Daoy (cell line): ENCODE results near the gene TMEM214. TPM values are rescaled to one million over a fixed set of nuclear protein-coding genes. Genes with fewer than 3 reads are reported as not detected.
"Not testable (repeated sequence)": the region's sequence is repeated elsewhere in the genome, so short reads cannot be mapped to it uniquely, and the experiment has no call there.

Experiments used
- DNase-seq: peaks from one replicate; pipeline ENCODE4 v3.0.0-alpha.2; 2015; ENCODE audit warnings: low read depth
- total RNA-seq: library from RNA; depleted of rRNA; stranded (reverse); fragments of >200 nt; shearing (Covaris generic); gene quantifications from 2 replicates; pipeline ENCODE4 v1.2.3, GENCODE V29; 2014

Gene TMEM214
- total RNA-seq, 1 experiment from 2014 or later = 42.7 TPM

DNA sequence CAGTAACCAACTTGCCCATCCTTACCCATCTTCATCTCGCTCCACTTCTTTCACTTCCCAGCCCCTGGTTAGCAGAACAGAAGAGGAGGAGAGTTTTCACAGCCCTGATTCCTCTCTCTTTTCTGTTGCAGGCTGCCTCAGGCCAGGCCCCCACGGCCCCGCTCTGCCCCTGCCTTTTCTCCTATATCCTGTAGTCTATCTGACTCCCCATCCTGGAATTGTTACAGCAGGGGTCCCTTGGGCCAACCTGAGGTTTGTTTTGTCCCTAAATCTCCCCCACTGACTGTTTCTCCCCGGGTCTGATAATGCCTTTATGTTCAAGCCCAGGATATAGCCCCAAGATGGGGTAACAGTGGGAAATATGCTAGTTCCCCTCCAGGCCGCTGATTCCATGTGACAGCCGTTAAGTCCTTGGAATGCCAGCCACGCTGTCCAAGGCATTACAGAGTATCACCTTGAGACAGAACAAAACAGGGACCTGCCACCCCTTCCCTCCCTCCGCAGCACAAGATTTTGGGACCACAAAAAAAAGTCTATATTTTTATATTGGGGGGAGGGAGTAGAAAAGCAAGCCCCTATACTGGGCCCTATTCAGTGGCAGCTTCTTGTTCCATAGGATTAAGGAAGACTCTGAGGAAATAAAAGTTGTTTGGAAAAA is 37.3 kb downstream of the TMEM214 start:
- no peak for DNase-seq

DNA sequence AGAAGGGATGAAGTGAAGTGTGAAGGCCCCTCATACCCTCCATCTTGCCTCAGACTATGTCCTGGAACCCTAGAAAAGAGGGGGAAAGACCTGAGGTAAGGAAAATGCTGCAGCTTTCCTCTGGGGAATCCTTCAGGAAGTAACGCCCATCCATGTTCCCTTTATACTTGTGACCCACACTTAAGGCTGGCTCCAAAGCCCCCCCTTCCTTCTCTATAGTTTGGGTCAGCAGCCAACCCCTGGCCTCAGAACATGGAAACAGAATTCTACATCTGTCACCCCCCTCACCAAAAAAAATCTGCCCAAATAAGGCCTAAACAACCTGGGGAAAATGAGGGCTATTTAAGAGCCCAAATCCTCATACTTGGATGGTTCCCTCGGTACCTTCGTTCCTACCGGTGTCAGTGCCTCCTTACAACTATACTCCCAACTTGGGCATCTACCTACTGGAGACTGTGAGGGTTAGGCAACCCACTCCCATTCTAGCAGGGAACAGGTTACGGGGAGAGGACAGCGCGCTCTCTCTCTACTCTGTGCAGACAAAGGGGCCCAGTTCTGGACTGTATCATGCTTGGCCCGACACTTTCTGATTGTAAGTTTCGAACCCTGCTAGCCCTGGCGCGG is 38.0 kb downstream of the TMEM214 start:
- no peak for DNase-seq

DNA sequence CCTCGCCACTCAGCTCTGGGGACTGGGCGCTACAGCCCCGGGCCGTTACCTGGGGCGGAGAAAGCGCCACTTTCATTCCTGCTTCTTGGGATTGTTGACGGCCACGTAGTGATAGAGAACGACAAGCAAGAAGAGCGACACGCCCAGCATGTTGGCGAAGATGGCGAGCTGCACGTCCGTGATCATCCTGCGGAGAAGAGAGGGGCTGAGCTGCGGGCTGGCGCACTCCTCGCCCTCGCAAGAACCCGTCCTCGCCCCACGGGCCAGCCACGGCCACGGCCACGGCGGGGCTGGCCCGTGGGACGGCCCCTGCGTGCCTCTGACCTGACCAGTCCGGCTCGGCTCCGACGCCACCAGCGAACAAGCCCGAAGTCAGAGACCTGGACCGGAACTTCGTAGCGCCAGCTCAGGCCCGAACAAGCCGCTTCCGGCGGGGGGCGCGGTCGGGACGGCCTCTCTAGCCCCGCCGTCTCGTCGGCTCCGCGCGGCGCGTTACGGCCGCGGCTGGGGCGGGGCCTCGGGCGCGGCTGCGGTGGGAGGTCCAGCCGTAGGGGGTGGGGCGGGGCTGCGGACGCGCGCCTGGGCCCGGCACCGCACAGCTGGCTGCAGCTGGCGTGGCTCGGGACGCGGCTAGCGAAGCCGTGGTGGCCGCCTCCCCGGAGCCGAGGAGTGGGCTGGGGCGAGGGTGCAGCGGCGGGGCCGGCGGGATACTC is 38.7 kb downstream of the TMEM214 start, which contains the start of gene OST4:
TSS of gene OST4 (minus strand) at position 378 of the 713 bp plus-strand sequence.
- DNase-seq = peak; percentile 98

DNA sequence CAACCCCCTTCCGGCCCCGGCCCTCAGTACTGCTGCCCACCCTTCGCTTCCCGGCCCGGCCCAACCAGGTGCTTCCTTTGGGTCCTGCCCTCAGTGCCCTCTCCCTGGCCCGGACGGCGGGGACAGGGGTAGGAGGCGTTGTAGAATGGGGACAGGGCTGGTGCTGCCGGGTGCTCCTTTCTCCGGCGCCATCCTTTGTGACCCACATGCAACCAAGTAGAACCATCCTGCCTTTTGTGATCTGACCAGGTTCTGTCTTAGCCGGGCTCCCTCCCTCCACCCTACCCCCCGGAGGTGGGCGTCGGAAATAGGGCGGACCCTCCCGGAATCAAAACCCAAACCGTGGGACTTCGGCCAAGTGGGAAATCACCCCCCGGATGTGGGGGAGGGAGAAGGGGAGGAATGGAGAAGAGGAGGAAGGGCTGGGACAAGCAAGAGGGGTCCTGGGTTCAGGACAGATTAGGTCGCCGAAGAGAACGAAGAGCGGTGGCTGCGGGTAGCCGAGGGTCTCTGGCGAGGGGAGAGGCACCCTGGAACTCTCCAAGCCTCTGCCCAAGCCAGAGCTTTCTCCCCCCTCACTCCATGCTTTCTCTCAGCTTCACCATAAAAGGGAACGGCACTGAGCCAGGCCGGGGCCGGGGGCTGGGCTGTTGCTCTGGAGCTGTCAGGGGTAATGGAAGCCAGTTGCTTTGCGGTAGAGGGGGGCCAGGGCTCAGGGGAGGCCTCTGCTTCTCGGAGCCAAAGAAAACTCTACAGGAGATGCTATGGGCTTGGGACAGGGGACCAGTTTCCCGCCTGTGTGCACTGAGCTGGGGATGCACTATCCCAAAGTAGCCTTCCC is 39.4 kb downstream of the TMEM214 start:
- peak; percentile 70 for DNase-seq

DNA sequence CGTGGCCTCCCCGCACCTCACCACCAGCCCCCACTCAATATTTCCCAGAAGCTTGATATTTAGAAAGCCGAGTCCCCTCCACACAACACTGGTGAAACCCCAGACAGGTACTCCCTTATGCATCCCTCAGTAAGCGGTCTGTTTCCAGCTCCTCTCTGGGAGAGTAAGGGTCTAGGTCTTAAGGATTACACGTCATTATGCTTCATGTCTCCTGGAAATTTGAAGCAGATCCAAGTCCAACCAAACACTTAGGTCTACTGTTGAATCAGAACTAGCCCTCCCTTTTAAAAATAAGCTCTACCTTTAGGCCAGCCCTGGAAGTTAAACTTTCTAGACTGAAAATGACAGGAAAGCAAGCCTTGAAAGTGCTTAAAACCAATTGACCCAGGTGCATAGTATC is 40.2 kb downstream of the TMEM214 start:
- DNase-seq = no peak

DNA sequence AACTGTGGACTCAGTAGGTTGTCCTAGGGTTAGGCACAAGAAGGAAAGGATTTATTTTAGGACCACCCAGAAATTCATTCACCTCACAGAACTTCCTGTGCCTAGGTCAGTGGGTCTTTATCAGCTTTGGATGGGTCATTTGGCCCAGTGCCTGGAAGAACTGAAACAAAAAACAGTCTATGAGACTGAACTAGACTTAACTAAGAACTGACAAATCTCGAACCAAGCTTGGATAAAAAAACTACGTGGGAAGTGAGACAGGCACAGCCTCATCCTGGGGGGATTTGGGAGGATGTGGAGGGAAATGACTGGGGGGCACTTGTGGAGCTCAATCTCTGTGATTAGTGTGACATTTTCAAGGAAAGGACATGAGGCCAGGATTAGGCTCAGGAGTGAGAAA is 41.0 kb downstream of the TMEM214 start:
- no peak for DNase-seq

DNA sequence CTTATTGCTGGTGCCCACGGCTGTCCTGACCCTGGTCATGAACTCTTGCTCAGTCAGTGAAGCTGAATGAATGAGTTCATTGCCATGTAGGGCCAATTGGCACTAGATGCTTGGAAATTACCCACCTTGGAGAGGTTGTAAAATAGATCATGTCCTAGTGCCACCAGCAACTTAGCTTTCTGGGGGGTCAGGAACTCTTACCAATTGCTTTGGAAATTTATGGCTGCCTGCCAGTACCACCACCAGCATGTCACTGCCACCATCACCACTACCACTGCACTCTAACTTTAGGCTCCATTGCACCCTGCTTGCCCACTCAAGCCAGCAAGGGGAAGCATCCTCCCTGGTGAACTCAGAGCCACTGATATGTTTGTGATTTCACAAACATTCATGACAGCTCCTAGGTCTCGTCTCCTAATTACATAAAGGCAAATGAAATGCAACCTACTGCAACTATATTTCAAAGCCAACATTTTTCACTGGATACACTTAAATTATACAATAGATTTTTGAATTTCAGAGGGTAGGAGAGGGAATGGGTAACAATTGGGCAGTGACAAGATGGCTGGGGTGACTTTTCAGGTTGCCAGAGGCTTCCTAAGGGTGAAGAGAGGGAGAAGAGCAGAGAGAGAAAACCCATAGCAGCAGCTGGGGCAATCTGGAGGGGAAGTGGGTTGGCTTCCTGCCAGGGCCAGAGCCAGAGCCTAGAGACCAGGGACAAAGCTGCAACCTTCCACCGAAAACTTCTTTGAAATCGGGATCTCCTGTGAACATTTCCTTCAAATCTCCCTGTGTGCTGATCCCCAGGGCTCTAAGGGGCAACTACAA is 42.2 kb downstream of the TMEM214 start:
- DNase-seq = peak; percentile 72

DNA sequence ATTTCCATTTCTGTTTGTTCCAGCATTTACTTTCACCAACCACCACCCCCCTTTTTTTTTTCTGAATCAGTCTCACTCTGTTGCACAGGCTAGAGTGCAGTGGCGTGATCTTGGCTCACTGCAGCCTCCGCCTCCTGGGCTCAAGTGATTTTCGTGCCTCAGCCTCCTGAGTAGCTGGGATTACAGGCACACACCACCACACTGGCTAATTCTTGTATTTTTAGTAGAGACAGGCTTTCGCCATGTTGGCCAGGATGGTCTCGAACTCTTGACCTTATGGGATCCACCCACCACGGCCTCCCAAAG is 42.8 kb downstream of the TMEM214 start:
- DNase-seq = not testable (repeated sequence)

DNA sequence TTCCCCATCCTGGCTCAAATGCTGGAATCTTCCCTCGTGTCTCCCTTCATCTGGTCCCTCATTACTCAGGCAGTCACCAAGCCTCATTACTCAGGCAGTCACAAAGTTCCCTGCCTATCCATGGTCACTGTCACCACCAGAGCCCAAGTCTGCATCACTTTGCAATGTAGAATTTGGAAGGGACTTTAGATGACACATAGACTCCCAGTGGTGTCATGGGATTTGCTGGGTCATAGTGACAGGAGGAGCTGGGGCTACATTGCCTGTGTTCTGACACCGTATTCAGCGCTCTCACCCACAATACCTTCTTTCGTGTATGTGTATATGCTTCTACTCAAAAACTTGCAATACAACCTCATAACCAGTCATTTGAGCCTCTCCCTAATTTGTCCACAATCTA is 43.6 kb downstream of the TMEM214 start:
- no peak for DNase-seq

DNA sequence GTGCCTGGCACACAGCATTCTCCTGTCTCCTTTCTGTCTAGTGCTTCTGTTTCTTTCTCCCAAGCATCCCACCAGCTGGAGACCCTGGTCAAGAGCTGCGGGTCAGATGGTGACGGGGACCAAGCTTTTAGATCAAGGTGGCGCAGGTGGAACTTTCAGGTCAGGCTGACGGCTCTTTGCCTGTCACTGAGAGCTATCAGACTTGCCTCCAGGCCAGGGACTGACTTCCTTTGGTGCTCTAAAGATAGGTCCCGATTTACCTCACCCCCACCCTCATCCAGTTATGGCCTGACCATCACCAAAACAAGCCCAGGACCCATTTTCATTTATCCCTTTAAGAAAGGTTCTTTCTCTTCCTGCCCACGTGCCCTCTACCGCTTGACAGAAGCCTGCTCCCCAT is 44.5 kb downstream of the TMEM214 start:
- DNase-seq = no peak

DNA sequence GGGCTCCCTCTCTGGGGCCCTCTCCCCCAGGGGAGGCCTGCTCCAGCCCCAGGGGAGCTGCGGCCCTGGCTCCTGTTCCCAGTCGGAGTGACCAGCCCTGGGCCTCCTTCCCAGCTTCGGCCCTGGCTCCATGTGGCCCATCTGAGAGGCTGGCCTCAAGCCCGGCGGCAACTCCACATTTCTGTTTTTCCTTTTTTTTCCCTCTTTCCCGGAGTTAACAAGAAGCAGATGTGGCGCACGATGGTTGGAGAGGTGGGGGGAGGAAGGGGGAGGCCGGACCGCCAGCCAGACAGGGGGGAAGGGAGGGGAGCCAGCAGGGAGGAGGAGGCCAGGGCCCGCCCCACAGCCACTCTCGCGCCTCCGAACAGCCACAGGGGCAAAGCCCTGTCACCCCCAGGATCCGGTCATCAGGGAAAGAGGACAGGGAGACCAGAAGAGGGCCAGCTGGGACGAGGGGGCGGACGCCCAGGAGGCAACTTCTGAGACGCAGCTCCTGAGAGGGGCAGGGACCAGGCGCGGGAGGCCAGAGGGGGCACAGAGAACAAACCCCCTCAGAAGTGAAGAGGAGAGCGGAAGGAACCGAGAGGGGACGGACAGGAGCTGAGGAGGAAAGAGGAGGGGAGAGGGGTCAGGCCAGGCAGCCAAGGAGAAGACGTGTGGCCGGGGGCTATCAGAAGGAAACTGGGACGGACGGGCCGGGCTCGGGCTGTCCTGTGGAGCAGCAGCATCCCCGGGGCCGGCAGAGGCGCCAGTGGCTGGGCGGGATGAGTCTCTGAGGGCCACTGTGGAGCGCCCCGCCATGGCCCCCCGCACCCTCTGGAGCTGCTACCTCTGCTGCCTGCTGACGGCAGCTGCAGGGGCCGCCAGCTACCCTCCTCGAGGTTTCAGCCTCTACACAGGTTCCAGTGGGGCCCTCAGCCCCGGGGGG is 45.8 kb downstream of the TMEM214 start, which contains the start of gene EMILIN1:
TSS of gene EMILIN1 (plus strand) at position 349 of the 928 bp plus-strand sequence. CDS start at position 800, 451 bp downstream.
- DNase-seq = peak; percentile 69

DNA sequence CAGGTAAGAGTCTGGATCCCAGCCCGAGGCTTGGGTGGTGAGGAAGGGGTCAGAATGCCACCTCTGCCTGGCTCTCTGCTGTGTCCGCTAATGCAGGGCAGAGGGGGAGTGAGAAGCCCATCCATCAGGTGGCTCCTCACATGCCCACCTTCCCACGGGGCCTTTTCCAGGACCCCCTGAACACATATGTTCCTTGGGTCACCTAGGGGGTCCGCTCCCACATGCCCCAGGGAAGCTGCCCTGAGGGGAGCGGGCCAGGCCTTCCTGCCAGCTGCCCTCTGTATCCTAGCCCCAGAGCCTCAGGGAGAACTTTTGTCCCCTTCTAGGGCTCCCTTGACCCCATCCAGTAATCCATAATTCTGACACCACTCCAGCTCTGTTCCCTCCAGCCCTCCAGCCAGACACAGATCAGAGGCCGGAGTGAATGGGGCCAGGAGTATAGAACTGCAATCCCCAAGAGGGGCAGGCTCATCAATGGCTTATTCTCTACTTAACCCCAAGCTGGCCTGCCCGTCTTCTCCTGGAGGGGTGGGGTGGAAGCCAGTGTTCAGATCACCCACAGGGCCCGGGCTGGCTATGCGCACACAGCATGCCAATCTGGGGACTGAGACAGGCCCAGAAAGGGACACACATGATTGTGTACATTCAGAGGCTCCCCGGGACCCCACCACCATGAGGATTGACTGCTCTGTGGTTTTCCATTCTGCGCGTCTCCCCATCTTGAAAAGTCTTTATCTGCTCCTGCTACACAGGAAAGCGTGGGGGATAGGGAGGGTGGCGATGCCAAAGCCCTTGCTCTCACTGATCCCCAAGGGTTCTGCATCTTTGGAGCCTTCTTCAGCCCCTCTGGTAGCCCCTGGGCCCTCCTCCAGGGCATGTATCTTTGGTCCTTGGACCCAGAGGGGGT is 46.7 kb downstream of the TMEM214 start:
- no peak for DNase-seq

DNA sequence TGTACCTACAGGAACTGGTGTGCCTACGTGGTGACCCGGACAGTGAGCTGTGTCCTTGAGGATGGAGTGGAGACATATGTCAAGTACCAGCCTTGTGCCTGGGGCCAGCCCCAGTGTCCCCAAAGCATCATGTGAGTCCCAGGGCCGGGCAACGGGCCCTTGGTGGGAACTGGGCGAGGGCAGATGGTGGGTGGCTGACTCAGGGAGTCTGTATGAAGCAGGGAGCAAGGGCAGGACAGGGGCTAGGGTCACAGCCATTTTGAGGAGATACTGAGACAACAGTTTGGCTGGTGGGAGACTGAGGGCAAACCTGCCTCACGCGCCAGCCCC is 47.3 kb downstream of the TMEM214 start:
- DNase-seq = no peak

DNA sequence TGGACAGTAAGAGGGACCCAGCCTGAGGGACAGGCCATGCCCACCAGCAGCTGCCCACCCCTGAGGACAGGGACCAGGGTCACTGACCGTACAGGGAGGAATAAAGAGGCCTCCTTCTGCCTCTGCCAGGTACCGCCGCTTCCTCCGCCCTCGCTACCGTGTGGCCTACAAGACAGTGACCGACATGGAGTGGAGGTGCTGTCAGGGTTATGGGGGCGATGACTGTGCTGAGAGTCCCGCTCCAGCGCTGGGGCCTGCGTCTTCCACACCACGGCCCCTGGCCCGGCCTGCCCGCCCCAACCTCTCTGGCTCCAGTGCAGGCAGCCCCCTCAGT is 47.8 kb downstream of the TMEM214 start:
- DNase-seq = no peak

DNA sequence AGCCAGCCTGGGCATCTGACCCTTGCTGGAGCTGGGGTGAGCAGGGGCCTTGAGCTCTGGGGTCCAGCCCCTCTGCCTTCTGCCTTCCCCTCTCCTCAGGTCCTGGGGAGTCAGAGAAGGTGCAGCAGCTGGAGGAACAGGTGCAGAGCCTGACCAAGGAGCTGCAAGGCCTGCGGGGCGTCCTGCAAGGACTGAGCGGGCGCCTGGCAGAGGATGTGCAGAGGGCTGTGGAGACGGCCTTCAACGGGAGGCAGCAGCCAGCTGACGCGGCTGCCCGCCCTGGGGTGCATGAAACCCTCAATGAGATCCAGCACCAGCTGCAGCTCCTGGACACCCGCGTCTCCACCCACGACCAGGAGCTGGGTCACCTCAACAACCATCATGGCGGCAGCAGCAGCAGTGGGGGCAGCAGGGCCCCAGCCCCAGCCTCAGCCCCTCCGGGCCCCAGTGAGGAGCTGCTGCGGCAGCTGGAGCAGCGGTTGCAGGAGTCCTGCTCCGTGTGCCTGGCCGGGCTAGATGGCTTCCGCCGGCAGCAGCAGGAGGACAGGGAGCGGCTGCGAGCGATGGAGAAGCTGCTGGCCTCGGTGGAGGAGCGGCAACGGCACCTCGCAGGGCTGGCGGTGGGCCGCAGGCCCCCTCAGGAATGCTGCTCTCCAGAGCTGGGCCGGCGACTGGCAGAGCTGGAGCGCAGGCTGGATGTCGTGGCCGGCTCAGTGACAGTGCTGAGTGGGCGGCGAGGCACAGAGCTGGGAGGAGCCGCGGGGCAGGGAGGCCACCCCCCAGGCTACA is 49.4 kb downstream of the TMEM214 start:
- no peak for DNase-seq

DNA sequence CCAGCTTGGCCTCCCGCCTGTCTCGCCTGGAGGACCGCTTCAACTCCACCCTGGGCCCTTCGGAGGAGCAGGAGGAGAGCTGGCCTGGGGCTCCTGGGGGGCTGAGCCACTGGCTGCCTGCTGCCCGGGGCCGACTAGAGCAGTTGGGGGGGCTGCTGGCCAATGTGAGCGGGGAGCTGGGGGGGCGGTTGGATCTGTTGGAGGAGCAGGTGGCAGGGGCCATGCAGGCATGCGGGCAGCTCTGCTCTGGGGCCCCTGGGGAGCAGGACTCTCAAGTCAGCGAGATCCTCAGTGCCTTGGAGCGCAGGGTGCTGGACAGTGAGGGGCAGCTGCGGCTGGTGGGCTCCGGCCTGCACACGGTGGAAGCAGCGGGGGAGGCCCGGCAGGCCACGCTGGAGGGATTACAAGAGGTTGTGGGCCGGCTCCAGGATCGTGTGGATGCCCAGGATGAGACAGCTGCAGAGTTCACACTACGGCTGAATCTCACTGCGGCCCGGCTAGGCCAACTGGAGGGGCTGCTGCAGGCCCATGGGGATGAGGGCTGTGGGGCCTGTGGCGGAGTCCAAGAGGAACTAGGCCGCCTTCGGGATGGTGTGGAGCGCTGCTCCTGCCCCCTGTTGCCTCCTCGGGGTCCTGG is 50.1 kb downstream of the TMEM214 start:
- no peak for DNase-seq

DNA sequence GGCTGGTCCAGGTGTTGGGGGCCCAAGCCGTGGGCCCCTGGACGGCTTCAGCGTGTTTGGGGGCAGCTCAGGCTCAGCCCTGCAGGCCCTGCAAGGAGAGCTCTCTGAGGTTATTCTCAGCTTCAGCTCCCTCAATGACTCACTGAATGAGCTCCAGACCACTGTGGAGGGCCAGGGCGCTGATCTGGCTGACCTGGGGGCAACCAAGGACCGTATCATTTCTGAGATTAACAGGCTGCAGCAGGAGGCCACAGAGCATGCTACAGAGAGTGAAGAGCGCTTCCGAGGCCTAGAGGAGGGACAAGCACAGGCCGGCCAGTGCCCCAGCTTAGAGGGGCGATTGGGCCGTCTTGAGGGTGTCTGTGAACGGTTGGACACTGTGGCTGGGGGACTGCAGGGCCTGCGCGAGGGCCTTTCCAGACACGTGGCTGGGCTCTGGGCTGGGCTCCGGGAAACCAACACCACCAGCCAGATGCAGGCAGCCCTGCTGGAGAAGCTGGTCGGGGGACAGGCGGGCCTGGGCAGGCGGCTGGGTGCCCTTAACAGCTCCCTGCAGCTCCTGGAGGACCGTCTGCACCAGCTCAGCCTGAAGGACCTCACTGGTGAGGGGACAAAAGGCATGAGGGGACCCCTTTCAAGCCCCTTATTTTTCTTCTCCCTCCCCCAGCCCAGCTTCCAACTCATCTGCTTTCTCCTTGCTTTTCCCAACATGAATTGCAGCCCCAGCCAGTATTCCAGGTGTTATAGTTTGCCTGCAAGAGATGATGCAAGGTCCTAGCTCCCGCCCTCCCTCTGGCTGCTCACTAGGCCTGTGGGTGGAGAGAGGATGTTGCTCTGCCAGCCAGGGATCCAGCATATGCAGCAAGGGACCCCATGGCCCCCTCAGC is 50.9 kb downstream of the TMEM214 start:
- no peak for DNase-seq
